Tibial nerve (tissue), 4 donors: ENCODE data around the gene FGR. TPM values are rescaled to one million over a fixed set of nuclear protein-coding genes. Genes with fewer than 3 reads are reported as not detected.

ENCODE experiments used
- DNase-seq, 2 donors: peaks; one replicate each; pipeline ENCODE4 v3.0.0-alpha.2; 2019; ENCODE audit warnings: low spot score in 2 of 2
- H3K27ac ChIP-seq, 4 donors: fragments of 200-600 bp; sonication (generic) in 3 of 4; one replicate each; pipeline ENCODE4 v1.5.1; 2017 to 2019; ENCODE audit warnings: mild to moderate bottlenecking in 1 of 4
- H3K27me3 ChIP-seq, 2 donors: fragments of 200-600 bp; sonication (generic) in 1 of 2; one replicate each; pipeline versions ENCODE4 v1.5.1 to v1.6.0; 2017 to 2019
- H3K36me3 ChIP-seq, 3 donors: fragments of 200-600 bp; sonication (generic); one replicate each; pipeline ENCODE4 v1.5.1; 2018 to 2019
- H3K4me1 ChIP-seq, 4 donors: fragments of 200-600 bp; sonication (generic) in 3 of 4; one replicate each; pipeline ENCODE4 v1.5.1; 2017 to 2019
- H3K4me3 ChIP-seq, 4 donors: fragments of 200-600 bp; sonication (generic) in 3 of 4; one replicate each; pipeline ENCODE4 v1.5.1; 2017 to 2019; ENCODE audit warnings: mild to moderate bottlenecking in 1 of 4, moderate library complexity in 1 of 4
- H3K9me3 ChIP-seq, 4 donors: fragments of 200-600 bp; sonication (generic) in 3 of 4; one replicate each; pipeline ENCODE4 v1.5.1; 2017 to 2019
- CTCF ChIP-seq, 5 experiments: fragments of 200-600 bp in 3 of 5; fragments of 450-650 bp in 2 of 5; sonication (generic) in 3 of 5; IDR thresholded peaks; one replicate each; pipeline ENCODE4 v1.5.1; 2016 to 2019; ENCODE audit warnings: antibody characterized with exemption in 5 of 5, mild to moderate bottlenecking in 3 of 5, moderate library complexity in 2 of 5
- EP300 ChIP-seq, 2 donors: sonication (generic); formaldehyde crosslinking; IDR thresholded peaks; one replicate each; pipeline ENCODE4 v1.6.1; 2017; ENCODE audit warnings: antibody characterized with exemption in 2 of 2, mild to moderate bottlenecking in 1 of 2
- POLR2A ChIP-seq, 2 donors: fragments of 450-650 bp; IDR thresholded peaks; one replicate each; pipeline ENCODE4 v1.6.1; 2017; ENCODE audit warnings: antibody characterized with exemption in 2 of 2, mild to moderate bottlenecking in 2 of 2, moderate library complexity in 2 of 2
- WGBS, 2 donors: methylation state at CpG; one replicate each; pipeline ENCODE4 v1.1.5; 2018; 5-methylcytosine and 5-hydroxymethylcytosine counted together
- total RNA-seq, 4 donors: library from RNA; depleted of rRNA; stranded (reverse); fragments of >200 nt; gene quantifications; one replicate each; pipeline ENCODE4 v1.1.0, GENCODE V29; 2016

FGR gene
- total RNA-seq, 4 donors from 2014 or later: 18.4 to 63.9 (median 22.6) TPM

DNA sequence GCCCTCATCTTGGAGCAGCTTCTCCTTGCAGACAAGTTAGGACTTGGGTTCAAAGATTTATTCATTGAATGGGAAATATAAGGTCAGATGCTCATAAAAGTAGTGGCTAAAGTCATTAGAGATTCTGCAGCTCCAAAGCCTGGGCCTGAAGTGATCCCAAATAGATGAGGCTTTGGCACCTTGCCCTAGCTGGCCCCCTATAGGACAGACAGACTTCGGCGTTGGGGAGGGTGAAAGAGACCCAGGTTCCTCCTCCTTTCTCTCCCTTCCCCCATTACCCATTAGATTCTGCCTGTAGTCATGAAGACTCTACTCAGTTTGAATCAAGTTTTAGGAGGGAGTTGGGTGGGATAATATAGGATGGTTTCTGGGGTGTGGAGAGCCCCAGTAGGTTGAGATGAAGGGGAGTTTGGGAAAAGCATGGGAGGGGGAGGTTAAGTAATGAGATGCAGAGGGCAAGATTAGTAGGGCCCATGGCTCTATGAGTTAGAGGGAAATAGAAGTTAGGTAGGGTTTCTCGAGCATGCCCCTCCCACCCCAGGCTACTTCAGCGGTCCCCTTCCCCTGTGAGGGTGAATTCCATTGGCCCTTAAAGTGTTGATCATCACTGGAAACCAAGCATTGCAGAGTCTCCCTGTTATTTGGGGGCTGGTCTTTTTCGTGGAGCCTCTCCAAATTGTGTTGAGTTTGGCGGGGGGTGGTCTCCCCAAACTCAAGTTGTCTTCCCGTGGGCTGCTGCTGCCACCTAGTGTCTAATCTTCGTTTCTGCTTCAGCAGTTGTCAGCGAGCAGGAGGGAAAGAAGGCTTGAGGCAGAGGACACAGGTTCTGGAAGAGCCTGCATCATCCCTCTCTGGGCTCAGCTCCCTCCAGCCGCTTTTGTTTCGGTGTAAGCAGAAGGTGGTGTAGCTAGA is 28.9 kb downstream of the FGR start:
- Histone ChIP-seq H3K36me3 (no peaks in the 10 kb centered on the region), H3K4me3 (no peak overlapping the region), H3K27me3 (no peaks in the 10 kb centered on the region), H3K4me1 (peaks cover 0 to 55% (median 34%) of the 10 kb centered on the region in 4 donors), H3K27ac (peak overlapping the region in 2 of 4 donors; percentile 53 to 69), H3K9me3 (no peaks in the 10 kb centered on the region)
- peak in 1 of 2 donors; percentile 63 for DNase-seq
- TF ChIP-seq CTCF (IDR thresholded peaks at IDR 0.05) (peak; percentile 87 to 96 (median 89)), POLR2A (IDR thresholded peaks at IDR 0.05) (no peak), EP300 (IDR thresholded peaks at IDR 0.05) (peak in 1 of 2 donors; percentile 33)
- WGBS, 2 donors: 11 to 12% methylated on average over 11 of the region's 11 CpGs

GRCh38 chr1:27605300-27605766 is 29.7 kb downstream of the FGR start:
- Histone ChIP-seq H3K27ac (peak overlapping the region in 2 of 4 donors; percentile 19 to 53), H3K4me1 (peaks cover 0 to 62% (median 41%) of the 10 kb centered on the region in 4 donors), H3K4me3 (no peak overlapping the region), H3K36me3 (no peaks in the 10 kb centered on the region), H3K9me3 (no peaks in the 10 kb centered on the region), H3K27me3 (no peaks in the 10 kb centered on the region)
- 80 to 91% methylated on average over 7 of the region's 7 CpGs for WGBS, 2 donors
- DNase-seq: no peak
- TF ChIP-seq EP300 (IDR thresholded peaks at IDR 0.05) (no peak), CTCF (IDR thresholded peaks at IDR 0.05) (no peak), POLR2A (IDR thresholded peaks at IDR 0.05) (no peak)

- Histone ChIP-seq H3K27me3 (no peaks in the 10 kb centered on the region), H3K36me3 (no peaks in the 10 kb centered on the region), H3K4me1 (peaks cover under 1 to 68% (median 46%) of the 10 kb centered on the region in 4 donors), H3K4me3 (peak overlapping the region; percentile 78 to 99 (median 94)), H3K9me3 (no peaks in the 10 kb centered on the region), H3K27ac (peak overlapping the region; percentile 93 to 99 (median 97))
- 38 to 41% methylated on average over 21 of the region's 21 CpGs for WGBS, 2 donors
- DNase-seq: no peak
- TF ChIP-seq POLR2A (IDR thresholded peaks at IDR 0.05) (no peak), EP300 (IDR thresholded peaks at IDR 0.05) (no peak), CTCF (IDR thresholded peaks at IDR 0.05) (no peak)
These were observed 30.2 kb downstream of the FGR start for GRCh38 chr1:27604579-27605299.

DNA sequence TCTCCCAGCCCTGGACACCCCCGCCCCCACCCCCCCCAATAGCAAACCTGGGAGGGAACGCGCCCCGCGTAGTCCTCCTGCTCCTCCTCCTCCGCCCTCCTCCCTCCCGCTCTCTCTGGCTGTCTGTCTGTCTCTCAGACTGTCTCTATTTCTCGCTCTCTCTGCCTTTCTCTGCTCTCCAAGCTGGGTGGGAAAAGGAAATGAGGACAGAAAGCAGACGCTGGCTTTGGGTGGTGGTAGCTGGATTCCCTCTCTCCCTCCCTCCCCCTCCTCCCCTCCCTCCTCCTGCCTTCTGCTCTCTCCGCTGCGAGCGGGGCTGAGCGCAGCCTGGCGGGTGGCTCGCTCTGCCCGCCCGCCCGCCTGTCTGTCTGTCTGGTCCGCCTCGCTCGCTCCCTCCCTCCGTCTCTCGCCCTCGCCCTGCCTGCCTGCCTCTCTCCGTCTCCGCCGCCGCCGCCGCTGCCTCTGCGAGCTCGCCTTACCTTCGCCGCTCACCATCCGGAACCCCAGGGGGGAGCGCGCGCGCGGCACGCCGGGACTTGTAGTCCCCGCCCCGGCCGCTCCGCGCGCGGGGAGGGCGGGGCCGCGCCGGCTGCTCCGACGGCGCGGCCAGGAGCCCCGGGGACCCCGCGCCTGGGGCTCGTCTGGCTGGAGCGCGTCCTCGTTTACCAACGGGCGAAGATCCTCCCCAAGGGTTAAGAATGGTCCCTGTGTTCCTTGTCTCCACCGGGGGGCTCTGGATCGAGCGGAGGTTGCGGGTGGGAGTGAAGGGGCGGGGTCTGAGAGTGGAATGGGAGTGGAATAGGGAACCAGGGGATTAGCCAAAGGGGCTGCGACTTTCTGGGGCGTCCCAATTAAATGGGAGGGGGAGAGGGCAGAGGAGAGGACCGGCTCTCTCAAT is 31.1 kb downstream of the FGR start, which contains the start of gene AHDC1:
Gene AHDC1 (minus strand): TSS at position 464 of the 898 bp plus-strand sequence. CDS start 52,029 bp downstream, outside the sequence.
- Histone ChIP-seq H3K27ac (peak within 1 kb of the TSS; percentile 93 to 99 (median 97)), H3K4me1 (peaks cover 6 to 76% (median 50%) of the 10 kb centered on the region in 4 donors)
- DNase-seq: peak; percentile 88 to 91

More for the DNA sequence above, 31.1 kb downstream of the FGR start, which contains the start of gene AHDC1:
- WGBS, 2 donors: 1% methylated on average over 26 to 60 of the region's 74 CpGs
- peak in 1 of 2 donors; percentile 96 for TF ChIP-seq EP300 (IDR thresholded peaks at IDR 0.05)
- TF ChIP-seq POLR2A (IDR thresholded peaks at IDR 0.05): peak; percentile 87 to 95
- peak; percentile 13 to 84 (median 42) for TF ChIP-seq CTCF (IDR thresholded peaks at IDR 0.05)
- Histone ChIP-seq H3K27me3 (no peaks in the 10 kb centered on the region), H3K9me3 (no peaks in the 10 kb centered on the region), H3K36me3 (no peaks in the 10 kb centered on the region), H3K4me3 (peak within 1 kb of the TSS; percentile 78 to 99 (median 94))
